GM23248 (cell line): Measurements from ENCODE around the gene NCAPD2.

ENCODE experiments used
- EZH2 ChIP-seq: fragments of 200-600 bp; sonication (generic); IDR thresholded peaks from 2 replicates; pipeline ENCODE4 v1.6.1; 2018; ENCODE audit warnings: antibody characterized with exemption, mild to moderate bottlenecking; ENCODE audit not compliant: insufficient read depth, poor library complexity, severe bottlenecking
- EZH2phosphoT487 ChIP-seq: fragments of 200-600 bp; sonication (generic); IDR thresholded peaks from 2 replicates; pipeline ENCODE4 v1.6.1; 2018; ENCODE audit warnings: antibody characterized with exemption, moderate library complexity, mild to moderate bottlenecking, low read depth; ENCODE audit not compliant: insufficient read depth

DNA sequence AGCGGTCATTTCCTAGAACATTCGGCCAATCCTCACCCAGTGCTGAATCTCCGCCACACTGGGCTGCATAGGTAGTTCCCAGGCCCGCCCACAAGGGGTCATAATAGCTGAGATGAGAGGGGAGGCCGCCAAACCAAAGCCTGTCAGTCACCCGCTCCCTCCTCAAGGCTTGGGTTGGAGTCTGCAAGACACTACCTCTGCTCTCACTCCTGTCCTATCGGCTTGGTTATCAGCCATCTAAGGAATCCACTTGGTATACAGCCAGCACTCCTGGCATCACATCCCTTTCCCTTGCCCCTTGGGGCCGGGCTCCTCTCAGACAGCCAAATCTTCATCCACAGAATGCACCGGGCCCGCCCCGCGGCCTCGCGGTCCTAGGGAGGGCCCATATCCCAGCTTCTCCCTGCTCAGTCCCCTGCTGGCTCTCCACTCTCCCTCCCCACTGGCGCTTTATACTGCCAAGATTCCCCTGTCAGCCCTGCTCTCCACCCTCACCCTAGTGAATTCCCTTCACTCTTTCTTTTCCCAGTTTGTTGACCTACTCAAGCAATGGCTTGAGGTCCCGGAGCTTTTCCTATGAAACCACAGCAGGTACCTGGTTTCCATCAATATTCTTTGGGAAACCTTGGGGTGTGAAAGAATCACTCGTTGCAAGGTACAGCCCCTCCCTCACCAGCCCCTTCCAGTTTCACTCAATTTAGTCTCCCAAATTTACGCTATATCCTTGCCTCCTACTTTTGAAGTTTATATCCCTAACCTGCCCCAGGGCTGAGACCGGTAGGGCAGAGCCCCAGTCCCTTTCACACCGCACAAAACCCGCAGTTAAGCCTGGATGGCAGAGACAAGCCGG lies 60.5 kb downstream of the NCAPD2 start:
- TF ChIP-seq EZH2 (no peak), EZH2phosphoT487 (no peak)
